Measurements from ENCODE around the gene PGLYRP4. TPM values are rescaled to one million over a fixed set of nuclear protein-coding genes. Genes with fewer than 3 reads are reported as not detected.

Gene PGLYRP4
- polyA plus RNA-seq, 2 donors: 3.1 to 3.3 TPM

DNA sequence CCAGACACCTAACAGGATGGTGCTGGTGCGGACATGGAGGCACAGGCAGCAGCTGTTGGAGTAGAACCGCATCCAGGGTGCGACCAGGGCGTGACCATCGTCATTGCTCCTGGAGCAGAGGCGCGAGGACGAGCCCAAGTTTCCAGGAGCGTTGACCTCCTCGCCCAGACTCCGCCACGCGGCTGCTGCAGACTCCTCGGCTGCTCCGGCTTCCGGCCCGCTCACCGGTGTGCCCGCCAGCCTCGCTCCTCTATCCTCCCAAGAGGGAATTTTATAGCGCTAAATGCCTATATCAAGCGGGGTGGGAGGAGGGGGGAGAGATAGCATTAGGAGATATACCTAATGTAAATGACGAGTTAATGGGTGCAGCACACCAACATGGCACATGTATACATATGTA lies 32.1 kb upstream of the PGLYRP4 start:
- H3K36me3 ChIP-seq (ENCODE audit: control insufficient read depth in 2 of 2, insufficient read depth in 2 of 2, low read length in 1 of 2): no peaks in the 10 kb centered on the region
- H3K4me3 ChIP-seq (ENCODE audit: low read depth in 1 of 2, low read length in 2 of 2): no peak overlapping the region
- 89 to 93% methylated on average over 23 of the region's 23 CpGs for WGBS, 2 donors
- peaks cover 0 to 3% of the 10 kb centered on the region in 2 donors for H3K9me3 ChIP-seq (ENCODE audit: control insufficient read depth in 2 of 2, insufficient read depth in 1 of 2, low read depth in 1 of 2, low read length in 1 of 2)
- no peaks in the 10 kb centered on the region for H3K27me3 ChIP-seq (ENCODE audit: control insufficient read depth in 1 of 2, insufficient read depth in 2 of 2, low read length in 2 of 2)
- peaks cover 0 to 12% of the 10 kb centered on the region in 2 donors for H3K4me1 ChIP-seq (ENCODE audit: control insufficient read depth in 2 of 2, insufficient read depth in 2 of 2, low read length in 1 of 2)
- H3K27ac ChIP-seq (ENCODE audit: low read depth in 2 of 2, low read length in 1 of 2): no peak overlapping the region

DNA sequence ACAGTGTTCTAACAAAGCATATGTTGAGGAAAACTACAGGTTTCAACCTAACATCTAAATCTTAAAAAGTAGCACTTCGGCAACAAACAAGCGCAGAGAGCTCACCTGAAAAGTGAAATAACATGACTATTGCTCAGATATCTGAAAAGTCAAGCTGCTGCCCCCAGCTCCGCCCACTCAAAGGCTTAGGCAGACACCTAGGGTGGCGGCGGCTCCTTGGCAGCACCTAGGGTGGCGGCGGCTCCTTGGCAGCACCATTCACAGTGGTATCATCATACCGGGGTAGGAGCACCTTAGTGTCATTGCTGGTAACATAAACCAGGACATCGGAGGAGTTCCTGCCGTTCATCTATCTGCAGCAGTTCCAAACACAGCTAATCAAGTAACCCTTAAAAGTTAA lies 30.9 kb upstream of the PGLYRP4 start:
- 77 to 83% methylated on average over 10 of the region's 10 CpGs for WGBS, 2 donors
- Histone ChIP-seq H3K27me3 (ENCODE audit: control insufficient read depth in 1 of 2, insufficient read depth in 2 of 2, low read length in 2 of 2) (no peaks in the 10 kb centered on the region), H3K4me3 (ENCODE audit: low read depth in 1 of 2, low read length in 2 of 2) (no peak overlapping the region), H3K27ac (ENCODE audit: low read depth in 2 of 2, low read length in 1 of 2) (peak overlapping the region in 1 of 2 donors; percentile 14), H3K4me1 (ENCODE audit: control insufficient read depth in 2 of 2, insufficient read depth in 2 of 2, low read length in 1 of 2) (peaks cover 0 to 10% of the 10 kb centered on the region in 2 donors), H3K36me3 (ENCODE audit: control insufficient read depth in 2 of 2, insufficient read depth in 2 of 2, low read length in 1 of 2) (no peaks in the 10 kb centered on the region), H3K9me3 (ENCODE audit: control insufficient read depth in 2 of 2, insufficient read depth in 1 of 2, low read depth in 1 of 2, low read length in 1 of 2) (peaks cover 0 to 3% of the 10 kb centered on the region in 2 donors)

DNA sequence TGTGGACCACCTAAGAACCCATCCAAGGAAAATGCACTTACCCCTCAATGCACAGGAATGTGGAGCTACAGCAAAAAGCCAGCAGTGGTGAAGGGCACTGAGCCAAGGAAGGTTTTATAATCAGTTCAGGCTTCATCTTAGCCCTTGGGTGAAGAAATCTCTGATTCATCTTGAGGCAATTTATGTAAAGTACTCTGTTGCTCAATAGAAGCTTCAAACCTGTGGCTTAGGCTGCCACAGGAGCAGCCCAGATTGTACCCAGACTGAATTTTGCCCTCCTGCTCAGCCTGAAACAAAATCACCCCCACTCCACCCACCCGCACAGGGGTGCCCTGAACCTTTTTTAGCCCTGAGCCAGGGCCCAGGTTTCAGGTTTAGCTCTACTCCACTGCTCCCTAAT lies 26.9 kb upstream of the PGLYRP4 start, which contains the start of gene S100A12:
Gene S100A12 (minus strand): TSS at position 111 of the 400 bp plus-strand sequence. CDS start 1,029 bp downstream, outside the sequence.
- H3K27me3 ChIP-seq (ENCODE audit: control insufficient read depth in 1 of 2, insufficient read depth in 2 of 2, low read length in 2 of 2): no peaks in the 10 kb centered on the region
- 64 to 73% methylated on average over 1 of the region's 1 CpG for WGBS, 2 donors
- no peaks in the 10 kb centered on the region for H3K36me3 ChIP-seq (ENCODE audit: control insufficient read depth in 2 of 2, insufficient read depth in 2 of 2, low read length in 1 of 2)
- peaks cover 0 to under 1% of the 10 kb centered on the region in 2 donors for H3K9me3 ChIP-seq (ENCODE audit: control insufficient read depth in 2 of 2, insufficient read depth in 1 of 2, low read depth in 1 of 2, low read length in 1 of 2)
- H3K27ac ChIP-seq (ENCODE audit: low read depth in 2 of 2, low read length in 1 of 2): peak within 1 kb of the TSS; percentile 85 to 93
- H3K4me1 ChIP-seq (ENCODE audit: control insufficient read depth in 2 of 2, insufficient read depth in 2 of 2, low read length in 1 of 2): peaks cover 0 to 10% of the 10 kb centered on the region in 2 donors
- H3K4me3 ChIP-seq (ENCODE audit: low read depth in 1 of 2, low read length in 2 of 2): no peak within 1 kb of the TSS

DNA sequence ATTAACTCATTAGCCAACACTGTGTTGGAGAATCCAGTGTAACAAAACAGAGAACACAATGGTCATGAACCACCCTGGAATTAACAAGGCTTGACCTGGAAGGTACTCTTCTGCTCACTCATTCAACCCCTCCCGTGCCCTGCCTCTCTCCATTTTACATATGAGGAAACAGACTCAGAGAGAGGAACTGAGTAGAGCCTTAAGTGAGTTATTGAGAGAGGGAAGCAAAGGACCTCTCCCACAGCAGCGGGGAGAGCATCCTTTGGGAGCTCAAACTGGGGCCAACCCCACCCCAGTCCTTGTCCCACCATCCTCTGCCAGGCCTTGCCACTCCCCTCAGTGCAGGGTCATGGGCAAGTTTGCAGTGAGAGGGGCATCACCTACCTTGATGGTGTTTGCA lies 25.4 kb upstream of the PGLYRP4 start:
- WGBS, 2 donors: 41 to 60% methylated on average over 2 of the region's 2 CpGs

DNA sequence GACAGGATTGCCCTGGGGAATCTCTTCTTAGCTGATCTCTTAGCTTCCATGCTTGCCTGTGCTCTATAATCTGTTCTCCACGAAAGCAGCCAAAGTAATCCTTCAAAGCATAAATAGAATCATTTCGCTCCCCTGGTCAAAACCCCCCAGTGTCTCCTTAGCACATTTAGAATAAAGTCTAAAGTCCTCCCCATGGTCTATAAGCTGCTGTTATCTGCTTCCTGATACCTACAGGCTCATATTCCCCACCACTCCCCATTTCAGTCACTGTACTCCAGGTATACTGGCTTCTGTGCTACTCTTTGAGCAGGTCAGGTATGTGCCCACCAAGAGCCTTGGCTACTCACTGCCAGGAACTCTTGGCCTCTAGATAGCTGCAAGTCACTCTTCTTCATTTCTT lies 23.9 kb upstream of the PGLYRP4 start:
- H3K4me1 ChIP-seq (ENCODE audit: control insufficient read depth in 2 of 2, insufficient read depth in 2 of 2, low read length in 1 of 2): peaks cover 0 to 13% of the 10 kb centered on the region in 2 donors
- H3K9me3 ChIP-seq (ENCODE audit: control insufficient read depth in 2 of 2, insufficient read depth in 1 of 2, low read depth in 1 of 2, low read length in 1 of 2): no peaks in the 10 kb centered on the region
- 76 to 91% methylated on average over 2 of the region's 2 CpGs for WGBS, 2 donors
- H3K27ac ChIP-seq (ENCODE audit: low read depth in 2 of 2, low read length in 1 of 2): peak overlapping the region; percentile 37 to 47
- H3K27me3 ChIP-seq (ENCODE audit: control insufficient read depth in 1 of 2, insufficient read depth in 2 of 2, low read length in 2 of 2): no peaks in the 10 kb centered on the region
- H3K4me3 ChIP-seq (ENCODE audit: low read depth in 1 of 2, low read length in 2 of 2): no peak overlapping the region
- no peaks in the 10 kb centered on the region for H3K36me3 ChIP-seq (ENCODE audit: control insufficient read depth in 2 of 2, insufficient read depth in 2 of 2, low read length in 1 of 2)

More for the DNA sequence above, 25.4 kb upstream of the PGLYRP4 start:
- H3K27ac ChIP-seq (ENCODE audit: low read depth in 2 of 2, low read length in 1 of 2): peak overlapping the region; percentile 65 to 91
- no peaks in the 10 kb centered on the region for H3K9me3 ChIP-seq (ENCODE audit: control insufficient read depth in 2 of 2, insufficient read depth in 1 of 2, low read depth in 1 of 2, low read length in 1 of 2)
- peaks cover 0 to 7% of the 10 kb centered on the region in 2 donors for H3K4me1 ChIP-seq (ENCODE audit: control insufficient read depth in 2 of 2, insufficient read depth in 2 of 2, low read length in 1 of 2)
- no peak overlapping the region for H3K4me3 ChIP-seq (ENCODE audit: low read depth in 1 of 2, low read length in 2 of 2)
- H3K27me3 ChIP-seq (ENCODE audit: control insufficient read depth in 1 of 2, insufficient read depth in 2 of 2, low read length in 2 of 2): no peaks in the 10 kb centered on the region
- no peaks in the 10 kb centered on the region for H3K36me3 ChIP-seq (ENCODE audit: control insufficient read depth in 2 of 2, insufficient read depth in 2 of 2, low read length in 1 of 2)

DNA sequence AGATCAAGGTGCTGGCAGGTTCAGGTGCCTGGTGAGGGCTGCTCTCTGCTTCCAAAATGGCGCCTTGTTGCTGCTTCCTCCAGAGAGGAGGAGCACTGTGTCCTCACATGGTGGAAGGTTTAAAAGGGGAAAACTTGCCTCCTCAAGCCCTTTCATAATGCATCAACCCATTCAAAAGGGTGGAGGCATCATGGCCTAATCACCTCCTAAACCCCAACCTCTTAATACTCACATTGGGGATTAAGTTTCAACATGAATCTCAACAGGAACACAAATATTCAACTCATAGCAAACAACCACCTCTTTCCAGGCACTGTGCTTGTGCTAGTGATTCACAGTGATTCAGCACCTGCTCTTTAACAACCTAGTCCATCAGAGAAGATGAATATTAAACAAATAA lies 22.6 kb upstream of the PGLYRP4 start:
- peak overlapping the region; percentile 79 to 93 for H3K27ac ChIP-seq (ENCODE audit: low read depth in 2 of 2, low read length in 1 of 2)

DNA sequence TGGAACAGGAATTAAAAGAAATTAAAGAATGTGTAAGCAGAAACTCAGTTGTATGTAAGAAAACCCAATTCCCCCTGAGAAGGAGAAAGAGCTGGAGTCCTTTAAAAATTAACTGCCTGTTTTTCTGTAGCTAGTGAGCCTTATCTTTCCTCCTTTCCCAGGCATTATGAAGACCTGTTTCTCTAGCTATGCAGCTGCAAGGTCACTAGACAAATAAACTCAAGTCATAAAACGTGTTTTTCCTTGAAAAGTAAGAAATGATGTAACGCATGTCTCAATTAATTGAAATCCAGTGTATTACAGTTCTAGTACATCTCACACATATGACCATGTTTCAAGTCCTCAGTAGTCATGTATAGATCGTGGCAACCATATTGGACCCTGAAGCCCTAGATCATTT lies 21.5 kb upstream of the PGLYRP4 start:
- Histone ChIP-seq H3K4me1 (ENCODE audit: control insufficient read depth in 2 of 2, insufficient read depth in 2 of 2, low read length in 1 of 2) (peaks cover 2 to 16% of the 10 kb centered on the region in 2 donors), H3K4me3 (ENCODE audit: low read depth in 1 of 2, low read length in 2 of 2) (no peak overlapping the region), H3K27ac (ENCODE audit: low read depth in 2 of 2, low read length in 1 of 2) (peak overlapping the region; percentile 67 to 79), H3K27me3 (ENCODE audit: control insufficient read depth in 1 of 2, insufficient read depth in 2 of 2, low read length in 2 of 2) (no peaks in the 10 kb centered on the region), H3K9me3 (ENCODE audit: control insufficient read depth in 2 of 2, insufficient read depth in 1 of 2, low read depth in 1 of 2, low read length in 1 of 2) (no peaks in the 10 kb centered on the region), H3K36me3 (ENCODE audit: control insufficient read depth in 2 of 2, insufficient read depth in 2 of 2, low read length in 1 of 2) (no peaks in the 10 kb centered on the region)
- WGBS, 2 donors: 71 to 75% methylated on average over 3 of the region's 3 CpGs

More for the DNA sequence above, 22.6 kb upstream of the PGLYRP4 start:
- 72 to 77% methylated on average over 1 of the region's 1 CpG for WGBS, 2 donors
- H3K27me3 ChIP-seq (ENCODE audit: control insufficient read depth in 1 of 2, insufficient read depth in 2 of 2, low read length in 2 of 2): no peaks in the 10 kb centered on the region
- H3K36me3 ChIP-seq (ENCODE audit: control insufficient read depth in 2 of 2, insufficient read depth in 2 of 2, low read length in 1 of 2): no peaks in the 10 kb centered on the region
- no peaks in the 10 kb centered on the region for H3K9me3 ChIP-seq (ENCODE audit: control insufficient read depth in 2 of 2, insufficient read depth in 1 of 2, low read depth in 1 of 2, low read length in 1 of 2)
- peaks cover 0 to 13% of the 10 kb centered on the region in 2 donors for H3K4me1 ChIP-seq (ENCODE audit: control insufficient read depth in 2 of 2, insufficient read depth in 2 of 2, low read length in 1 of 2)
- no peak overlapping the region for H3K4me3 ChIP-seq (ENCODE audit: low read depth in 1 of 2, low read length in 2 of 2)

DNA sequence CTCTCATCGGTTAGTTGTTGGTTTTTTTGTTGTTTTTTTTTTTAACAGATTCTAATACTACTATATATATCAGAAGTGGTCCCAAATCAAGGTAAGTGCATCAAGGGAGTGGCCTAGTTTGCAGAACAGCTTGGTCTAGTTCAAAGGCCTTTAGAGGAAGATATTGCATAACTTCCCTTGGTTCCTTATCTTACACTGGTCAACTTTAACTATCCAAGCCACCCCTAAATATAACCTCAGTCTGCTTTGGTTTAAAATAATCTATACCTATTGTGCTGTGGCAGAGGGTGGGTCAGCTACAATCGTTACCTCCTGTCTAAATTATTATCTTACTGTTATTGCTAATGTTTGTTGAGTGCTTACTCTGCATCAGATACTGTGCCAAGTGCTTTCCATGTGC lies 19.9 kb upstream of the PGLYRP4 start:
- 60 to 65% methylated on average over 2 of the region's 2 CpGs for WGBS, 2 donors
- no peak overlapping the region for H3K27ac ChIP-seq (ENCODE audit: low read depth in 2 of 2, low read length in 1 of 2)
- H3K4me3 ChIP-seq (ENCODE audit: low read depth in 1 of 2, low read length in 2 of 2): no peak overlapping the region
- no peaks in the 10 kb centered on the region for H3K36me3 ChIP-seq (ENCODE audit: control insufficient read depth in 2 of 2, insufficient read depth in 2 of 2, low read length in 1 of 2)
- H3K27me3 ChIP-seq (ENCODE audit: control insufficient read depth in 1 of 2, insufficient read depth in 2 of 2, low read length in 2 of 2): no peaks in the 10 kb centered on the region
- H3K9me3 ChIP-seq (ENCODE audit: control insufficient read depth in 2 of 2, insufficient read depth in 1 of 2, low read depth in 1 of 2, low read length in 1 of 2): no peaks in the 10 kb centered on the region
- H3K4me1 ChIP-seq (ENCODE audit: control insufficient read depth in 2 of 2, insufficient read depth in 2 of 2, low read length in 1 of 2): peaks cover 2 to 20% of the 10 kb centered on the region in 2 donors

DNA sequence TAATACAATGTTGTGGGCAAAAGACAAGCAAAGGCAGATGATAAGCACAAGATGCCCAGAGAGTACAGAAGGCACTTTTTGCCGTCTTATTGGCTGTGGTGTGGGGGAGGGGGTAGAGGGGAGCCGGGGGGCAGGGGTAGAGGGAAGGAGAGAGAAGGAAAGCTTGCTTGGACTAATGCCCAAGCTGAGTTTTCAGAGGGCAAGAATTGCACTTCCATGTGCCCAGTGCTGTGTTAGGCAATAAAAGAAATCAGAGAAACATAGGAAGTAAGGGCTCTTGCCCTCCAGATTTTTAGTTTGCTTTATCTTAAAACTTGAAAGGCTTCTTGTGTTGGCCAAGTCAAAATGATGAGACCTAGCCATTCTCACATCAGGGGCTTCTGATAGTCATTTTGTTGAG lies 18.4 kb upstream of the PGLYRP4 start:
- Histone ChIP-seq H3K36me3 (ENCODE audit: control insufficient read depth in 2 of 2, insufficient read depth in 2 of 2, low read length in 1 of 2) (no peaks in the 10 kb centered on the region), H3K9me3 (ENCODE audit: control insufficient read depth in 2 of 2, insufficient read depth in 1 of 2, low read depth in 1 of 2, low read length in 1 of 2) (no peaks in the 10 kb centered on the region), H3K4me1 (ENCODE audit: control insufficient read depth in 2 of 2, insufficient read depth in 2 of 2, low read length in 1 of 2) (peaks cover 2 to 26% of the 10 kb centered on the region in 2 donors), H3K4me3 (ENCODE audit: low read depth in 1 of 2, low read length in 2 of 2) (no peak overlapping the region), H3K27me3 (ENCODE audit: control insufficient read depth in 1 of 2, insufficient read depth in 2 of 2, low read length in 2 of 2) (no peaks in the 10 kb centered on the region), H3K27ac (ENCODE audit: low read depth in 2 of 2, low read length in 1 of 2) (peak overlapping the region; percentile 45 to 74)
- 73 to 77% methylated on average over 2 of the region's 2 CpGs for WGBS, 2 donors

DNA sequence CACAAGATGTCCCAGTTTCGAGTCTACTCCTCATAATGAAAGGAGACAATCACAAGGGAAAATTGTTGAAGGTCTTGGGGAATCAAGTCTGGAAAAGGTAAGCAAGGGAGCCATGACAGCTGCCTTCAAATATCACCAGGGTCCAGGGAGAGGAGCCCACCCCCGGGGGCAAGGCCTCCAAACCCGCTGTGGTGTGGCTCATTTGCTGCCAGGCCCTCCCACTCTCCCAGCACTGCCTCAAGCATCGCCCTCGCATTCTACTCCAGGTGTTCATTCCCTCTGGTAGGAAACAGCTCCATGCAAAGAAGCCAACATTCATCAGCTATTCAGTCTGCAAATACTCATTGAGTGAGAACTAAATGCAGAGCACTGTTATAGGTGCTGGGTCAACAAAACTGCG lies 17.6 kb upstream of the PGLYRP4 start:
- H3K4me1 ChIP-seq (ENCODE audit: control insufficient read depth in 2 of 2, insufficient read depth in 2 of 2, low read length in 1 of 2): peaks cover 2 to 26% of the 10 kb centered on the region in 2 donors
- H3K36me3 ChIP-seq (ENCODE audit: control insufficient read depth in 2 of 2, insufficient read depth in 2 of 2, low read length in 1 of 2): no peaks in the 10 kb centered on the region
- 78% methylated on average over 6 of the region's 6 CpGs for WGBS, 2 donors
- no peak overlapping the region for H3K4me3 ChIP-seq (ENCODE audit: low read depth in 1 of 2, low read length in 2 of 2)
- H3K9me3 ChIP-seq (ENCODE audit: control insufficient read depth in 2 of 2, insufficient read depth in 1 of 2, low read depth in 1 of 2, low read length in 1 of 2): no peaks in the 10 kb centered on the region
- peak overlapping the region in 1 of 2 donors; percentile 71 for H3K27ac ChIP-seq (ENCODE audit: low read depth in 2 of 2, low read length in 1 of 2)
- H3K27me3 ChIP-seq (ENCODE audit: control insufficient read depth in 1 of 2, insufficient read depth in 2 of 2, low read length in 2 of 2): no peaks in the 10 kb centered on the region

Measured in esophagus (tissue), 2 donors.